ENCODE measurements around the gene MSS51. TPM values are rescaled to one million over a fixed set of nuclear protein-coding genes. Genes with fewer than 3 reads are reported as not detected.

Gene MSS51
- total RNA-seq, 1 experiment from 2014 or later, result 1.7 TPM

DNA sequence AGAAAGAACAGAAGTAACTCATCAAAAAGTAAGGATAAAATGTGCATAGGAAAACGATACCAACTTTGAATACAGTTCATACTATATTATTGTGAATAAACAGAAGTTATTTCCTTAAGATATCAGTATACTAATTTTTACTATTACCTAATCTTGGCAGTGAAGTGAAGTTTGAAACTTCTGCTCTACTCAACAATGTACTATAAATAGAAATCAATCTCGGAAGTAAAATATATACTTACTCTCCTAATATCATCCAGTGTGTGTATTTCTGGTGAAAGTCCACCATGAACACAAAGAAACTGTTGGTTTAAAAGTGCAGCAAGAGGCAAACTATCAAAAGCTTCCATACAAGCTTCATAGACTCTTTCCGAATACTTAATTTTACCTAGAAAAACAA is 37.9 kb upstream of the MSS51 start:
- no peak overlapping the region for H3K9ac ChIP-seq (ENCODE audit: low read length)
- intact Hi-C loops (cut with micrococcal nuclease), result no loop called here

More for the DNA sequence above, 37.9 kb upstream of the MSS51 start:
- H3K9me2 ChIP-seq (ENCODE audit: insufficient read depth), result no peaks in the 10 kb centered on the region
- TF ChIP-seq SRF (IDR thresholded peaks at IDR 0.05; ENCODE audit: low read depth), result no peak
- TF ChIP-seq RAD21 (IDR thresholded peaks at IDR 0.05; ENCODE audit: low read depth), result no peak
- TF ChIP-seq, protein P1, sequence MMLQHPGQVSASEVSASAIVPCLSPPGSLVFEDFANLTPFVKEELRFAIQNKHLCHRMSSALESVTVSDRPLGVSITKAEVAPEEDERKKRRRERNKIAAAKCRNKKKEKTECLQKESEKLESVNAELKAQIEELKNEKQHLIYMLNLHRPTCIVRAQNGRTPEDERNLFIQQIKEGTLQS (IDR thresholded peaks at IDR 0.05), result no peak
- TF ChIP-seq CBX3 (IDR thresholded peaks at IDR 0.05; ENCODE audit: low read depth), result no peak
- TF ChIP-seq POLR2AphosphoS5 (IDR thresholded peaks at IDR 0.05; ENCODE audit: low read depth, low read length), result no peak
- no peak for TF ChIP-seq ELF1 (IDR thresholded peaks at IDR 0.05; ENCODE audit: borderline replicate concordance, low read depth)
- TF ChIP-seq, protein P2, sequence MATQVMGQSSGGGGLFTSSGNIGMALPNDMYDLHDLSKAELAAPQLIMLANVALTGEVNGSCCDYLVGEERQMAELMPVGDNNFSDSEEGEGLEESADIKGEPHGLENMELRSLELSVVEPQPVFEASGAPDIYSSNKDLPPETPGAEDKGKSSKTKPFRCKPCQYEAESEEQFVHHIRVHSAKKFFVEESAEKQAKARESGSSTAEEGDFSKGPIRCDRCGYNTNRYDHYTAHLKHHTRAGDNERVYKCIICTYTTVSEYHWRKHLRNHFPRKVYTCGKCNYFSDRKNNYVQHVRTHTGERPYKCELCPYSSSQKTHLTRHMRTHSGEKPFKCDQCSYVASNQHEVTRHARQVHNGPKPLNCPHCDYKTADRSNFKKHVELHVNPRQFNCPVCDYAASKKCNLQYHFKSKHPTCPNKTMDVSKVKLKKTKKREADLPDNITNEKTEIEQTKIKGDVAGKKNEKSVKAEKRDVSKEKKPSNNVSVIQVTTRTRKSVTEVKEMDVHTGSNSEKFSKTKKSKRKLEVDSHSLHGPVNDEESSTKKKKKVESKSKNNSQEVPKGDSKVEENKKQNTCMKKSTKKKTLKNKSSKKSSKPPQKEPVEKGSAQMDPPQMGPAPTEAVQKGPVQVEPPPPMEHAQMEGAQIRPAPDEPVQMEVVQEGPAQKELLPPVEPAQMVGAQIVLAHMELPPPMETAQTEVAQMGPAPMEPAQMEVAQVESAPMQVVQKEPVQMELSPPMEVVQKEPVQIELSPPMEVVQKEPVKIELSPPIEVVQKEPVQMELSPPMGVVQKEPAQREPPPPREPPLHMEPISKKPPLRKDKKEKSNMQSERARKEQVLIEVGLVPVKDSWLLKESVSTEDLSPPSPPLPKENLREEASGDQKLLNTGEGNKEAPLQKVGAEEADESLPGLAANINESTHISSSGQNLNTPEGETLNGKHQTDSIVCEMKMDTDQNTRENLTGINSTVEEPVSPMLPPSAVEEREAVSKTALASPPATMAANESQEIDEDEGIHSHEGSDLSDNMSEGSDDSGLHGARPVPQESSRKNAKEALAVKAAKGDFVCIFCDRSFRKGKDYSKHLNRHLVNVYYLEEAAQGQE (IDR thresholded peaks at IDR 0.05; ENCODE audit: low read depth), result no peak
- no peak for TF ChIP-seq SIN3A (IDR thresholded peaks at IDR 0.05; ENCODE audit: low read depth)
- no peak for TF ChIP-seq ZNF274 (IDR thresholded peaks at IDR 0.05; ENCODE audit: low read depth, low read length)
- TF ChIP-seq, protein P3, sequence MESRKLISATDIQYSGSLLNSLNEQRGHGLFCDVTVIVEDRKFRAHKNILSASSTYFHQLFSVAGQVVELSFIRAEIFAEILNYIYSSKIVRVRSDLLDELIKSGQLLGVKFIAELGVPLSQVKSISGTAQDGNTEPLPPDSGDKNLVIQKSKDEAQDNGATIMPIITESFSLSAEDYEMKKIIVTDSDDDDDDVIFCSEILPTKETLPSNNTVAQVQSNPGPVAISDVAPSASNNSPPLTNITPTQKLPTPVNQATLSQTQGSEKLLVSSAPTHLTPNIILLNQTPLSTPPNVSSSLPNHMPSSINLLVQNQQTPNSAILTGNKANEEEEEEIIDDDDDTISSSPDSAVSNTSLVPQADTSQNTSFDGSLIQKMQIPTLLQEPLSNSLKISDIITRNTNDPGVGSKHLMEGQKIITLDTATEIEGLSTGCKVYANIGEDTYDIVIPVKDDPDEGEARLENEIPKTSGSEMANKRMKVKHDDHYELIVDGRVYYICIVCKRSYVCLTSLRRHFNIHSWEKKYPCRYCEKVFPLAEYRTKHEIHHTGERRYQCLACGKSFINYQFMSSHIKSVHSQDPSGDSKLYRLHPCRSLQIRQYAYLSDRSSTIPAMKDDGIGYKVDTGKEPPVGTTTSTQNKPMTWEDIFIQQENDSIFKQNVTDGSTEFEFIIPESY (IDR thresholded peaks at IDR 0.05; ENCODE audit: extremely low read depth, insufficient replicate concordance, low read length), result no peak
- TF ChIP-seq EZH2 (IDR thresholded peaks at IDR 0.05), result no peak
- TF ChIP-seq CEBPB (IDR thresholded peaks at IDR 0.05; ENCODE audit: low read depth), result no peak
- TF ChIP-seq, protein P4, sequence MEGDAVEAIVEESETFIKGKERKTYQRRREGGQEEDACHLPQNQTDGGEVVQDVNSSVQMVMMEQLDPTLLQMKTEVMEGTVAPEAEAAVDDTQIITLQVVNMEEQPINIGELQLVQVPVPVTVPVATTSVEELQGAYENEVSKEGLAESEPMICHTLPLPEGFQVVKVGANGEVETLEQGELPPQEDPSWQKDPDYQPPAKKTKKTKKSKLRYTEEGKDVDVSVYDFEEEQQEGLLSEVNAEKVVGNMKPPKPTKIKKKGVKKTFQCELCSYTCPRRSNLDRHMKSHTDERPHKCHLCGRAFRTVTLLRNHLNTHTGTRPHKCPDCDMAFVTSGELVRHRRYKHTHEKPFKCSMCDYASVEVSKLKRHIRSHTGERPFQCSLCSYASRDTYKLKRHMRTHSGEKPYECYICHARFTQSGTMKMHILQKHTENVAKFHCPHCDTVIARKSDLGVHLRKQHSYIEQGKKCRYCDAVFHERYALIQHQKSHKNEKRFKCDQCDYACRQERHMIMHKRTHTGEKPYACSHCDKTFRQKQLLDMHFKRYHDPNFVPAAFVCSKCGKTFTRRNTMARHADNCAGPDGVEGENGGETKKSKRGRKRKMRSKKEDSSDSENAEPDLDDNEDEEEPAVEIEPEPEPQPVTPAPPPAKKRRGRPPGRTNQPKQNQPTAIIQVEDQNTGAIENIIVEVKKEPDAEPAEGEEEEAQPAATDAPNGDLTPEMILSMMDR (IDR thresholded peaks at IDR 0.05 in 2 of 3, conservative IDR thresholded peaks at IDR 0.05 in 1 of 3; ENCODE audit: borderline replicate concordance in 1 of 3, insufficient read depth in 1 of 3, low read depth in 2 of 3, low read length in 2 of 3), result no peak
- no peak overlapping the region for H3K4me3 ChIP-seq (replicated peaks in 1 of 2; ENCODE audit: low read depth in 1 of 2, low read length in 2 of 2)
- ATAC-seq (no peak), DNase-seq (ENCODE audit: low read depth, low spot score) (no peak)
- H3K4me2 ChIP-seq (ENCODE audit: low read length), result no peak overlapping the region
- peaks cover 12 to 25% of the 10 kb centered on the region in 2 experiments; a peak in 3 of 4 replicates for H3K36me3 ChIP-seq (ENCODE audit: control insufficient read depth in 1 of 2, insufficient read depth in 2 of 2, low read length in 2 of 2)
- no TSS peak for BruUV-seq (replicated peaks)
- POLR2A ChIA-PET, result no interaction called here
- H3K27me3 ChIP-seq (ENCODE audit: insufficient read depth, low read length), result no peaks in the 10 kb centered on the region
- H3K27ac ChIP-seq (ENCODE audit: low read depth, low read length), result no peak overlapping the region
- H3K9me3 ChIP-seq (ENCODE audit: control insufficient read depth in 1 of 2, insufficient read depth in 1 of 2, low read depth in 1 of 2, low read length in 2 of 2), result no peaks in the 10 kb centered on the region
- H2AFZ ChIP-seq (ENCODE audit: low read depth, low read length, poor library complexity, severe bottlenecking), result no peak overlapping the region
- no peaks in the 10 kb centered on the region for H3K4me1 ChIP-seq (ENCODE audit: control insufficient read depth in 1 of 2, insufficient read depth in 2 of 2, low read length in 2 of 2)
- H3K79me2 ChIP-seq (ENCODE audit: insufficient read depth, low read length), result no peaks in the 10 kb centered on the region
- RAD21 ChIA-PET (ENCODE audit: low non-redundant PET in 1 of 2, low total read pairs in 2 of 2, uncharacterized antibody in 2 of 2, unreplicated experiment in 2 of 2), result no interaction called here
- CTCF ChIA-PET, result no interaction called here
- no peaks in the 10 kb centered on the region for H4K20me1 ChIP-seq (ENCODE audit: insufficient read depth)
